Muscle layer of colon (tissue), 2 donors: Measurements from ENCODE around the gene SHROOM1.

Source experiments
- H3K27ac ChIP-seq: one replicate; pipeline ENCODE4 v1.7.0; 2013; ENCODE audit warnings: low read depth, mild to moderate bottlenecking, low read length, moderate library complexity
- H3K27me3 ChIP-seq, 2 donors: one replicate each; pipeline ENCODE4 v1.7.0; 2013; ENCODE audit warnings: low read length in 2 of 2, mild to moderate bottlenecking in 2 of 2; ENCODE audit not compliant: insufficient read depth in 2 of 2, control insufficient read depth in 1 of 2
- H3K36me3 ChIP-seq: one replicate; pipeline ENCODE4 v1.7.0; 2013; ENCODE audit warnings: mild to moderate bottlenecking, low read length; ENCODE audit not compliant: insufficient read depth
- H3K4me1 ChIP-seq: one replicate; pipeline ENCODE4 v1.7.0; 2013; ENCODE audit warnings: mild to moderate bottlenecking, low read length; ENCODE audit not compliant: insufficient read depth
- H3K4me3 ChIP-seq, 2 donors: one replicate each; pipeline ENCODE4 v1.7.0; 2013; ENCODE audit warnings: low read length in 2 of 2, low read depth in 1 of 2, mild to moderate bottlenecking in 1 of 2, moderate library complexity in 1 of 2
- H3K9ac ChIP-seq: one replicate; pipeline ENCODE4 v1.7.0; 2013; ENCODE audit warnings: low read length
- H3K9me3 ChIP-seq: one replicate; pipeline ENCODE4 v1.7.0; 2013; ENCODE audit warnings: mild to moderate bottlenecking, low read length
- donor health status: abdominal sarcoma.
- donor health status: Adenocarcinoma of cecum.

Gene SHROOM1, protein sequence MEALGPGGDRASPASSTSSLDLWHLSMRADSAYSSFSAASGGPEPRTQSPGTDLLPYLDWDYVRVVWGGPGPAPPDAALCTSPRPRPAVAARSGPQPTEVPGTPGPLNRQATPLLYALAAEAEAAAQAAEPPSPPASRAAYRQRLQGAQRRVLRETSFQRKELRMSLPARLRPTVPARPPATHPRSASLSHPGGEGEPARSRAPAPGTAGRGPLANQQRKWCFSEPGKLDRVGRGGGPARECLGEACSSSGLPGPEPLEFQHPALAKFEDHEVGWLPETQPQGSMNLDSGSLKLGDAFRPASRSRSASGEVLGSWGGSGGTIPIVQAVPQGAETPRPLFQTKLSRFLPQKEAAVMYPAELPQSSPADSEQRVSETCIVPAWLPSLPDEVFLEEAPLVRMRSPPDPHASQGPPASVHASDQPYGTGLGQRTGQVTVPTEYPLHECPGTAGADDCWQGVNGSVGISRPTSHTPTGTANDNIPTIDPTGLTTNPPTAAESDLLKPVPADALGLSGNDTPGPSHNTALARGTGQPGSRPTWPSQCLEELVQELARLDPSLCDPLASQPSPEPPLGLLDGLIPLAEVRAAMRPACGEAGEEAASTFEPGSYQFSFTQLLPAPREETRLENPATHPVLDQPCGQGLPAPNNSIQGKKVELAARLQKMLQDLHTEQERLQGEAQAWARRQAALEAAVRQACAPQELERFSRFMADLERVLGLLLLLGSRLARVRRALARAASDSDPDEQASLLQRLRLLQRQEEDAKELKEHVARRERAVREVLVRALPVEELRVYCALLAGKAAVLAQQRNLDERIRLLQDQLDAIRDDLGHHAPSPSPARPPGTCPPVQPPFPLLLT

DNA sequence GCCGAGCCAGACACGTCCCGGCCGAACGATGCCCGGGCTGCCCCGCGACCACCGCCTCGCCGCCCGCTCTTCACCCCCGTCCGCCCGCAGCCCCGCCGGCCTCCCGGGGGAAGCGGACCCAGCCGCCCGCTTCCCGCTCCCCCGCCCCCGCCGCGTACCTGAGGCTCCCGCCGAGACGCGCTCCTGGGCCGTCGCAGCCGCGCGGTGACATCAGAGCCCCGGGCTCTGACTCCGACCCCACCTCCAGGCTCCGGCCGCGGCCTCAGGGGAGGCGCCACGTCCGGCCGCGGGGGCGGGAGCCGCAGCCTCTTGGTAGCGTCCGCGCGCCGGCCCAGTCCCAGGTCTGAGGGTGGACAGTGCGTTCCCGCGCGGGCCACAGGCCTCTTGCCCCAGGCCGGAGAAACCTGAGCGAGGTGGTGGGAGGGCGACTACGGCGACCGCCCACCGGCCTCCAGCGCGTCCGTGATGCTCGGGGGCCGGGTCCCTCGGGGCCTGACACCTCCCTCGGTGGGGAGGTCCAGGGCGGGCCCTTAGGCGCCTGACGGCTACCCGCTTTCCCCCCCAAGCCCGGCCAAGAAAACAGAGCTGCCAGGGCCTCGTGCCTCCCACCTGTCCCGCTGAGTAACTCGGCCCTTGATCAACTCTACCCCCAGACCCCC lies at the start of gene SHROOM1:
Gene SHROOM1 (minus strand): TSS at position 212 of the 659 bp plus-strand sequence. CDS start 4,507 bp downstream, outside the sequence.
- no peaks in the 10 kb centered on the region for H3K36me3 ChIP-seq
- peaks cover 0 to 16% of the 10 kb centered on the region in 2 donors for H3K27me3 ChIP-seq
- H3K4me1 ChIP-seq: peaks cover 5% of the 10 kb centered on the region
- H3K4me3 ChIP-seq: peak within 1 kb of the TSS; percentile 59 to 90
- H3K9ac ChIP-seq: no peak within 1 kb of the TSS
- H3K27ac ChIP-seq: no peak within 1 kb of the TSS
- no peaks in the 10 kb centered on the region for H3K9me3 ChIP-seq

DNA sequence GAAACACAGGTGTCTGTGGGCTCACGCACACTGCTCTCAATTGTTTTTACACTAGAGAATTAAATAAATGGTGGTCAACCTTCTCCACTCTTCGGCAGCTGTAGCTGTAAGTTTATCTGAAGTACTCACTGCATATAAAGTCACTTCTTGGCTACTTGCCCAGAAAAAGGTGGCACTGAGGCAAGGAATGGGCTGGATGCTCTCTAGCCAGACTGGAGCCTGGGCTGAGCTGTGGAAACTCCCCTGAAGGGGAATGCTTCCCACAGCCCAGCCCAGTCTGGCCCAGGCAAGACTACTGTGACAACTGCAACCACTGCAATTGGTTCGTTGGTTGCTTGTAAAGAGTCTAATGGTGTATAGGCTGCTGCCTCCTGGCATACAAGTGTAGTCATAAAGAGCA lies 47.5 kb upstream of the SHROOM1 start:
- Histone ChIP-seq H3K36me3 (peaks cover 48% of the 10 kb centered on the region), H3K4me3 (no peak overlapping the region), H3K4me1 (peaks cover 8% of the 10 kb centered on the region), H3K27ac (no peak overlapping the region), H3K9me3 (no peaks in the 10 kb centered on the region), H3K9ac (no peak overlapping the region), H3K27me3 (no peaks in the 10 kb centered on the region)

DNA sequence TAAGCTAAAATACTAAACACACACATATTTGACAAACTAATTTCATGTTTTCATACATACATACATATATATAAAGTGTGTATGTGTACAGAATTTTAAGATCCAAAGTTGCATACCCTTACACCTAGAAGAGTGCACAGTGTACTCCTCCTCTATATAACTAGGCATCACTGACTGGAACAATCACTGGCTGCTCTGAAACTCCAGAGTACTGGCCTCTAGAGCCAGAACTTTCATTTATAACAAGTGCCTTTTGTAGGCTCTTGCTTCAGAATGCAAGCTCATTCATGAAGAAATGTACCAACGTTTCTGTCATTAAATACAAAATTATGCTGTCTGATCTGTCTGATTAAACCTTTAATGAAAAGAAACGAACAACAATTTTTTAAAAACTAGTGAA lies 47.0 kb upstream of the SHROOM1 start:
- Histone ChIP-seq H3K9ac (no peak overlapping the region), H3K4me3 (no peak overlapping the region), H3K27ac (no peak overlapping the region), H3K9me3 (no peaks in the 10 kb centered on the region), H3K36me3 (peaks cover 48% of the 10 kb centered on the region), H3K4me1 (peaks cover 8% of the 10 kb centered on the region), H3K27me3 (no peaks in the 10 kb centered on the region)

DNA sequence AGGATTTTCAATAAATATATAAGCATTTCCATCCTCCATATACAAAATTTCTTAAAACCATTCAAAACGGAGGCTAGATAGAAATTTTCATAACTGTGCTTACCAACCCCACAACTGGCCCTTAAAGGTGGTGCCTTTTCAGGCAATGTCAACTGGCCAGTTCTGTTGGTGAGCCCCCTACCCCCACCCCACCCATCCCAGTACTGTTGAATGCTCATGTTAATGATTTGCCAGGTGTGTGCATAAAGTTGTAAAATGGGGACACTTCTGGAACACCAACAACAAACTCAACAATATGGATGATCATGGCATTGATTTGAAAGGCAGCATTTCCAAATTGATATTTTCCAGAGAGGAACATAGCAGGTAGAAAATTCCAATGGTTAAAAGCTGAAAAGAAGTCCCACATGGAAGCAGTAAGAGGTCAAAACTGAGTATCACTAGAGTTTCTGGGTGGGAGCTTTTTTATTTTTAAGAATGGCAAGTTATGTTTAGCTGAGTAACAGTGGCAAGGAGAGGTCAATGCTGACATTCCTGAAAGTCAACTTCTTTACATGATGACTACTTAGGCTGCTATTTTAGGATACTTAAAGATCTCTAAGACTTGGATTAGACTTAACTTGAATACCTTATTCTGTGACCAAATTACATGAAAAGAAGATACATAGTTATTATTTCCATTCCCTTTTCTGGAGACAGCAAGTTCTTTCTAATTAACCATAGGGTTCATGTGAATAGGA lies 45.7 kb upstream of the SHROOM1 start:
- H3K4me3 ChIP-seq: no peak overlapping the region

DNA sequence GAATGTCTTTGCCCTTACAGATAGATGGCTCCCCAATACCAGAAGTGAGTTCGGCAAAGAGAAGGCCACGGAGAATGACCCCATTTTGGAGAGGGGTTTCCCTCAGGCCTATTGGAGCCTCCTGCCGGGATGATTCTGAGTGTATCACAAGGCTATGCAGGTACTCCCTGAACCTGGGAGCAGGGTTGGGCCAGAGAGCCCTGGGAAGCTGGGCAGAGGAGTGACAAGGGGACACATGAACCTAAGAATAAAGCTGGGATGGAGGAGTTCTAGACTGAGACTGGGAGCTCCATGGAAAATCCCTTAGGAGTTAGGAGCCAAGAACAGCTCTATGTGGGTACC lies 43.5 kb upstream of the SHROOM1 start:
- H3K4me3 ChIP-seq: no peak overlapping the region
- H3K36me3 ChIP-seq: peaks cover 31% of the 10 kb centered on the region
- H3K27me3 ChIP-seq: no peaks in the 10 kb centered on the region
- H3K9ac ChIP-seq: no peak overlapping the region
- peaks cover 8% of the 10 kb centered on the region for H3K4me1 ChIP-seq
- H3K9me3 ChIP-seq: no peaks in the 10 kb centered on the region
- H3K27ac ChIP-seq: no peak overlapping the region

More for the DNA sequence above, 45.7 kb upstream of the SHROOM1 start:
- H3K36me3 ChIP-seq: peaks cover 37% of the 10 kb centered on the region
- H3K9me3 ChIP-seq: no peaks in the 10 kb centered on the region
- H3K4me1 ChIP-seq: peaks cover 8% of the 10 kb centered on the region
- no peaks in the 10 kb centered on the region for H3K27me3 ChIP-seq
- no peak overlapping the region for H3K9ac ChIP-seq
- H3K27ac ChIP-seq: no peak overlapping the region

DNA sequence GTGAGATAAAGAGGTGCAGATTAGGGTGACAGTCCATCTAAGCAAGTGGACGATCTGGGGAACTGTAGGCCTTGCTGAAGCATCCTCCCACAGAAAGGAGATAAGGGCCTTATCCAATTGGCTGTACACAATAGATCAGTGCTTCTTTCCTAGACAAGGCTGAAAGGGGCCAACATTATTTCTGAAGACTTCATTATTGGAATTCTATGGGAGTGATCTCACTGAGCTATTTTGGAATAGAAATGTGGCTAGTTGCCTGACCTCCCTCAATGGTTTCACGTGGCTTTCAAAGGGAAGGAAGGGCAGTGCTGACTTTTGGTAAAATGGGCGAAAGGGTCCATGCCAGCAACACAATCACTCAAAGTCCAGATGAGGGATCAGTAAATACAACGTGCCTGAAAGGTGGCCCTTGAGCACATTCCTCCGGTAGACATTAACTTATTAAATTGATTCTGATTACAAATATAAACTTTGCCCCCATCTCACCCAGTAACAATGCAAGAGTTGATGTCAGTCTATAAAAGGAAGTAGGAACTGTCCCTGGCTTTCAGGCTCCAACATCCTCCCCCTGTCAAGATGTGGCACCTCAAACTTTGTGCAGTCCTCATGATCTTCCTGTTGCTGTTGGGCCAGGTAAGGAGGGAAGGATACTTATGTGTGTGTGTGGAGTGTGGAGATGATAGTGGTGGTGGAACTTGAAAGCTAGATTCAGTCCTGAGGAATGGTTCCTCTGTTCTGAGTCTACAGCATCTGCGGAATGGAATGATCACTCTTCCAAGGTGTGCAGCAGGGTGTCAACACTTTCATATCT lies 42.9 kb upstream of the SHROOM1 start, which contains the start of gene LEAP2:
Gene LEAP2 (plus strand): TSS at position 550 of the 811 bp plus-strand sequence. CDS start 27 bp downstream, at position 577.
- Histone ChIP-seq H3K4me1 (peaks cover 8% of the 10 kb centered on the region), H3K36me3 (peaks cover 36% of the 10 kb centered on the region), H3K9me3 (no peaks in the 10 kb centered on the region), H3K27ac (no peak within 1 kb of the TSS), H3K27me3 (no peaks in the 10 kb centered on the region), H3K9ac (no peak within 1 kb of the TSS), H3K4me3 (no peak within 1 kb of the TSS)

DNA sequence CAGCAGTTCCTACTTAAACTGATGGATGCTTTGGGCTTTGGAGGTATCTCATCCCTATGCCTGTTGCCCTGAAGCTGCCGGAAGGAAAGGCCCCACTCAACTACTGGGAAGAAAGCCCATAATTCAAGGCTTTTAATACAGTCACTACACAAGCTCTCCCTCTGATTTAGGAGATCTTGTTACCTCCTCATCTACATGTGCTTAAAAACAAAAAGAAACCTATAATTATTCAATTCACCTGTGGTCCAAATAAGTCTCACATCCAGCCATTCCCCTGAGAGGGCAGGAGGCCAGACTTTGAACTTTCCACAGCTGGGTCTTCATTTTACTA lies 42.3 kb upstream of the SHROOM1 start:
- no peaks in the 10 kb centered on the region for H3K9me3 ChIP-seq
- H3K9ac ChIP-seq: no peak overlapping the region
- peaks cover 8% of the 10 kb centered on the region for H3K4me1 ChIP-seq
- H3K36me3 ChIP-seq: peaks cover 36% of the 10 kb centered on the region
- no peak overlapping the region for H3K27ac ChIP-seq
- no peak overlapping the region for H3K4me3 ChIP-seq
- H3K27me3 ChIP-seq: no peaks in the 10 kb centered on the region

DNA sequence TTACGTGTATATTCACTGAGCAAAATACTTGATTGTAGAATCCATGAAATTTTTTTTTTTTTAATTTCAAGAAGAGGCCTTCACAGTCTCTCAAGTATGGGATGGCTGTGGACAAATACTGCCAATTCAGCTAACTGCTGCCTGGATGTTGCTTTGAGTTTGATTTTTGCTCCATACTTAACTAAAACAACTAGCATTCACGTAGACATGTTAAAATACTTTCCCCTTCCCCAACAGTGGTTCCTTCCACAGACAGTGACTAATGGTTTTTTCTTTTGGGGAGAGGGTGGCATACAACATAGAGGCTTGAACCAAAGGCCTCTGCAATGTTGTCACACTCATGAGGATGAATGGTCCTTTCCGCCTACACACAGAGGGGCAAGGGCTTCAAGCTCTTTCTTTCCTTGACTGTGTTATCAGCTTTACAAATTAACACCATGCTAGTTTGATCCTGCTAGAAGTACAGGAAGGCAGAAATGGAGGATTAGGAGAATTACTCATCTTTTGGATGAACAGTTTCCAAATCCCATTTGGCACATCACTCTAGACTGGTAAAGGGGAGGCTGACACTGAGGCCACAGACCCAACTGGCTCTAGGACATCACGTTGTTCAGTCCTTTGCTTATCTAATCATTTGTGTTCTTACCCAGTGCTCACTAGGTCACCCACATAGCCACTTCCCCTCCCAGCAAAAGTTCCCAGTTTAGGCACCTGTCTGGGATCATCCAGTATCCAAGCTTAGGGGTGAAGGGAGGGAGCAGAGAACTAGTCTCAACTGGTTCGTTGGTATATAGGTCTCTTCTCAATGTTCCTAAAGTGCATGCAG lies 41.2 kb upstream of the SHROOM1 start:
- no peak overlapping the region for H3K4me3 ChIP-seq
- H3K9ac ChIP-seq: no peak overlapping the region
- H3K36me3 ChIP-seq: peaks cover 35% of the 10 kb centered on the region
- no peaks in the 10 kb centered on the region for H3K27me3 ChIP-seq
- no peaks in the 10 kb centered on the region for H3K9me3 ChIP-seq
- H3K27ac ChIP-seq: no peak overlapping the region
- H3K4me1 ChIP-seq: peaks cover 13% of the 10 kb centered on the region

DNA sequence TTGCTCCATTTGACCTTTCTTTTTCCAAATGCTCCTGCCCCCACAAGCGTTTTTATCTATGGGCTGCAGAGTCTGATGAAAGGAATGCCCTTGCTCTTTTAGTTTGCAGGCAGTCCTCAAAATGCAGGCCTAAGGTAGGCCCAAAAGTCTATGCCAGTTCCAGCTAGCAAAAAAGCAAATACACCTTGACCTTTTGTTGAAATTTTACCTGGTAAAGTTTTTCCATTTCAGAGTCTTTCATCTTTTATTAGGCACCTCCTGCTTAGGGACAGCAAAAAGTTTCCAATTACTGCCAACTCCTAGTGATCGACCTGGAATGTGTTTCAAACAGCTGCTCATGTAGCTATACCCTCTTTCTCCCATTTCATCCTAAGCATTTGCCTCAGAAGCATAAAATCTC lies 40.4 kb upstream of the SHROOM1 start:
- Histone ChIP-seq H3K27ac (no peak overlapping the region), H3K4me3 (no peak overlapping the region), H3K9me3 (no peaks in the 10 kb centered on the region), H3K27me3 (no peaks in the 10 kb centered on the region), H3K36me3 (peaks cover 35% of the 10 kb centered on the region), H3K9ac (no peak overlapping the region), H3K4me1 (peaks cover 14% of the 10 kb centered on the region)

DNA sequence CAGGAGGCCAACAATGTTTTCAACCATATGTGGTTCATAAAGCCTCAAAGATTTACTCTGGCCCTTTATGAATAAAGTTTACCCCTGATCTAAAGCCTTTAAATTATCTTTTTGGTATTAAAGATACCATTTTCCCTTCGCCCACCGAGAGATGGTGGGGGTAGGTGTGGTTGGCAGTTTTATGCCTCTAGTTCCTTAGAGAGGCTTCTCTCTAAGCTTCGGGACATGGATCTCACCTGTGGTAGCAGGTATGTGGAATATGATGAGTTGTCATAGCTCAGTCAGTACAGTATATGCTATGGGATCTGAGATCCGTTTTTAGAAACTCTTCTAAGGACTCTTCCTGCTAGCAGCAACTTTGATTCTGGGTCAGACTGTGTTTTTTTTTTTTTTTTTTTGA lies 38.3 kb upstream of the SHROOM1 start:
- Histone ChIP-seq H3K27ac (no peak overlapping the region), H3K9ac (no peak overlapping the region), H3K4me1 (peaks cover 19% of the 10 kb centered on the region), H3K9me3 (no peaks in the 10 kb centered on the region), H3K4me3 (no peak overlapping the region), H3K27me3 (no peaks in the 10 kb centered on the region), H3K36me3 (peaks cover 33% of the 10 kb centered on the region)
